ENCODE results near the gene ABCF3.

DNA sequence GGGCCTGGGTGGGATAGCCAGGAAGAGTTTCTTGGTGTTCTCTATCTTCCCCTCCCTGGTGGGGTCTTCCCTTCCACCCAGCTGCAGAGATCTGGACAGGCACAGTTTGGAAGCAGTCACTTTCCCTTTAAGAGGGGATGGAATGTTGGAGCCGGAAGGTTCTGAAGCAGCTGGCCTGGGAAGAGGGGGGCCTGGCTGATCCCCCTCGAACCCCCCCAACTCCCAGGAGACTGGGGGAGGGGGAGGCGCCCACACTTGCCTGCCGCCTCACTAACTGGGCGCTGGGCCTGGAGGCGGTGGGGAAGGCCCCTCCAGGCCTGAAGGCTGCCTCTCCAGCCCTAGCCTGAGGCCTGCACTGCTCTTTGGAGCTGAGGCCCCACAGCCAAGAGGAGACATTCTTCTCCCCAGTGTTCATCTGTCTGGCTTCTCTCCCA, 29.5 kb upstream of the ABCF3 start:
- TF ChIP-seq, protein P1, sequence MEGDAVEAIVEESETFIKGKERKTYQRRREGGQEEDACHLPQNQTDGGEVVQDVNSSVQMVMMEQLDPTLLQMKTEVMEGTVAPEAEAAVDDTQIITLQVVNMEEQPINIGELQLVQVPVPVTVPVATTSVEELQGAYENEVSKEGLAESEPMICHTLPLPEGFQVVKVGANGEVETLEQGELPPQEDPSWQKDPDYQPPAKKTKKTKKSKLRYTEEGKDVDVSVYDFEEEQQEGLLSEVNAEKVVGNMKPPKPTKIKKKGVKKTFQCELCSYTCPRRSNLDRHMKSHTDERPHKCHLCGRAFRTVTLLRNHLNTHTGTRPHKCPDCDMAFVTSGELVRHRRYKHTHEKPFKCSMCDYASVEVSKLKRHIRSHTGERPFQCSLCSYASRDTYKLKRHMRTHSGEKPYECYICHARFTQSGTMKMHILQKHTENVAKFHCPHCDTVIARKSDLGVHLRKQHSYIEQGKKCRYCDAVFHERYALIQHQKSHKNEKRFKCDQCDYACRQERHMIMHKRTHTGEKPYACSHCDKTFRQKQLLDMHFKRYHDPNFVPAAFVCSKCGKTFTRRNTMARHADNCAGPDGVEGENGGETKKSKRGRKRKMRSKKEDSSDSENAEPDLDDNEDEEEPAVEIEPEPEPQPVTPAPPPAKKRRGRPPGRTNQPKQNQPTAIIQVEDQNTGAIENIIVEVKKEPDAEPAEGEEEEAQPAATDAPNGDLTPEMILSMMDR (IDR thresholded peaks at IDR 0.05), result no peak
- TF ChIP-seq EP300 (IDR thresholded peaks at IDR 0.05) (peak in 1 of 2 donors; percentile 52), POLR2A (IDR thresholded peaks at IDR 0.05) (no peak)
